HFF-Myc (cell line): Measurements from ENCODE around the gene AURKA.

Source experiments
- DNase-seq: peaks from one replicate; pipeline ENCODE4 v3.0.0-alpha.2; 2011; ENCODE audit warnings: low read depth; ENCODE audit errors: extremely low read depth
- H3K4me3 ChIP-seq: replicated peaks from 2 replicates; pipeline ENCODE4 v1.5.1; 2011; ENCODE audit warnings: low read depth, mild to moderate bottlenecking, control low read depth, low read length
- CTCF ChIP-seq: IDR thresholded peaks from 2 replicates; pipeline ENCODE4 v1.5.1; 2012; ENCODE audit warnings: mild to moderate bottlenecking, low read depth, low read length, control low read depth; ENCODE audit errors: missing control alignments

Gene AURKA

GRCh38 chr20:56433221-56433879 is 41.3 kb upstream of the AURKA start:
- no peak for TF ChIP-seq CTCF
- no peak overlapping the region for H3K4me3 ChIP-seq
- DNase-seq = no peak

- H3K4me3 ChIP-seq = no peak overlapping the region
- no peak for TF ChIP-seq CTCF
- DNase-seq = no peak
Observed at GRCh38 chr20:56431471-56431870, 39.5 kb upstream of the AURKA start.

- TF ChIP-seq CTCF = no peak
- no peak for DNase-seq
- no peak overlapping the region for H3K4me3 ChIP-seq
Observed at GRCh38 chr20:56430957-56431356, 38.9 kb upstream of the AURKA start.

GRCh38 chr20:56430461-56430860 is 38.4 kb upstream of the AURKA start:
- no peak overlapping the region for H3K4me3 ChIP-seq
- no peak for TF ChIP-seq CTCF
- DNase-seq = no peak

GRCh38 chr20:56429941-56430340 is 37.9 kb upstream of the AURKA start:
- no peak overlapping the region for H3K4me3 ChIP-seq
- TF ChIP-seq CTCF = no peak
- DNase-seq = no peak

- no peak for TF ChIP-seq CTCF
- no peak overlapping the region for H3K4me3 ChIP-seq
- DNase-seq = no peak
Observed at GRCh38 chr20:56429502-56429901, 37.5 kb upstream of the AURKA start.

GRCh38 chr20:56428881-56429280 is 36.9 kb upstream of the AURKA start:
- TF ChIP-seq CTCF = no peak
- DNase-seq = no peak
- no peak overlapping the region for H3K4me3 ChIP-seq
